GM23248 (cell line): Measurements from ENCODE around the gene SV2C.

ENCODE experiments used
- EZH2 ChIP-seq: fragments of 200-600 bp; sonication (generic); IDR thresholded peaks from 2 replicates; pipeline ENCODE4 v1.6.1; 2018; ENCODE audit warnings: antibody characterized with exemption, mild to moderate bottlenecking; ENCODE audit not compliant: insufficient read depth, poor library complexity, severe bottlenecking
- EZH2phosphoT487 ChIP-seq: fragments of 200-600 bp; sonication (generic); IDR thresholded peaks from 2 replicates; pipeline ENCODE4 v1.6.1; 2018; ENCODE audit warnings: antibody characterized with exemption, moderate library complexity, mild to moderate bottlenecking, low read depth; ENCODE audit not compliant: insufficient read depth

DNA sequence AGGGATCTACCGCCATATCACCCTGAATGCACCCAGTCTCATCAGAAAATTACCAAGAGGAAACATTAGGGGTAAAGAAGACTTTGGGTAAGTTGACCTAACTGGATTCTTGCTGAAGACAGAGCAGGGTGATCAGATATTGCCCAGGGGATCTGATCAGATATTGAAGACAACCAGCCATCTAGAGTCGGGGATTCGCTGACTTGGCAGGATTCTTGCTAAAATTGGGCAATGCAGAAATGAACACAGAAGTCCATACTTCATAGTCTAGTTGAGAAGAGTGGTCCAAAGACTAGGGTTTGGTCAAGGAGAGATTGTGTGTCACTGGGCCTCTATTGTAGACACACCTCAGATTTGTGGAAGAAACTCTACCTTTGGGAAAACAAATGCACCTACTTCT is 107.2 kb downstream of the SV2C start:
- TF ChIP-seq EZH2 (no peak), EZH2phosphoT487 (no peak)
